ENCODE data around the gene MPC1.
"Not testable (repeated sequence)": the region's sequence is repeated elsewhere in the genome, so short reads cannot be mapped to it uniquely, and the experiment has no call there.

MPC1 gene

GRCh38 chr6:166405386-166405785 is 22.6 kb upstream of the MPC1 start:
- DNase-seq: no peak

DNA sequence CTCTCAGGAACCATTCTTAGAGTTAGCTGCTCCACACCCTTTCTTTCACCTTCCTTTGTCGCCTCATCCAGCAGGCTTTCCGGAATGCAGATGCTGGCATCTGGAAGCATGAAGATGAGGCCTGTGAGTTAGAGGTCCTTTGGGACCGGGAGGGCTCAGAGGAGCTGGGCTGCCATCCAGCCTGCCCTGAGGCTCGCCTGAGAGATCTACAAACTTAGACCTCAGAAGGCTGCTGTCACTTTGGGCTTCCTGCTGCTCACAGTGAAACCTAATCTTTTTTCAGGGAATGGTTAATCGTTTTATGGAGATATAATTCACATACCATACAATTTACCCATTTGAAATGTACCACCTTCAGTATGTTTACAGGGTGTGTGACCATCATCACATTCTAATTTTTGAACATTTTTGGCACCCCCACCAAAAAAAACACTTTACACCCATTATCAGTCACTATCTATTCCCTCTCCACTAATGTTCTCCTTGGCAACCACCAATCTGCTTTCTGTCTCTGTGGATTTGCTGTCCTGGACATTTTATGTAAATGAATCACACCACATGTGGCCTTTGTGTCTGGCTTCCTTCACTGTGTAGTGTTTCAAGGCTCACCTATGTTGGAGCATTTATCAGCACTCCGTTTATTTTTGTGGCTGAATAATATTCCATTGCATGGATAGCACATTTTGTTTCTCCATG is 20.0 kb upstream of the MPC1 start:
- no peak for DNase-seq

GRCh38 chr6:166400649-166401250 is 18.0 kb upstream of the MPC1 start:
- DNase-seq: peak; percentile 40 to 41

GRCh38 chr6:166400181-166400580 is 17.4 kb upstream of the MPC1 start:
- no peak for DNase-seq

DNA sequence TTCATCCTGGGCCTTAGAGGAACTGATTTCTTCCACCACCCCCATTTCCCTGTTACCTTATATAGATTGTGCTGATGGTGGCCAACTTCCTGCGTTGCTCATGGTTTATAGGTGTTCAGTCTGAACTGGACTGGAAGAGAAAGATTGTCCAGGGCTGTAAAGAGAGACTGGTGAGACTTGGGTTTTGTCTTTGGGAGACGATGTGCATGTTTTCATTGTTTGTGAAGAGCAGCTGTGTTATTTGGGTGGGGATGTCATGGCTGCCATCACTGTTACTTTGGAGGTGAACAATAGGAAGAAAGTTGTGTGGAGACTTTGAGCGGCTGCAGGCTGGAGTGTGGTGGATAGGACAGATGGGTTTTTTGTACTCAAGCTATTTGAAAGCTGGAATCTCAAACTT is 15.6 kb upstream of the MPC1 start:
- DNase-seq: no peak

DNA sequence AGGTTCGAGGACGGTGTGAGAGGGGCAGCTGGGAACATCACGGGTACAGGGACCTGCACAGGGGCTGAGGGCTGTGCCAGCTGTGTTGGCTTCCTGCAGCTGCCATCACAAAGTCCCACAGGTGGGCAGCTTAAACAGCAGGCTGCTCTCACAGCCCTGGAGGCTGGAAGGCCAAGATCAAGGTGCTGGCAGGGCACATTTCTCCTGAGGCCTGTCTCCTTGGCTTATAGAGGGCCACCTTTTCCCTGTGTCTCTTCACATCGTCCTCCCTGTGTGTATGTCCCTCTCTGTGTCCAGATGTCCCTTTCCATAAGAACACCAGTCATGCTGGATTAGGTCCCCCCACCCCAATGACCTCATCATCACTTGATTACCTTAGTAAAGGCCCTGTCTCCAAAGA is 15.1 kb upstream of the MPC1 start:
- DNase-seq: no peak

DNA sequence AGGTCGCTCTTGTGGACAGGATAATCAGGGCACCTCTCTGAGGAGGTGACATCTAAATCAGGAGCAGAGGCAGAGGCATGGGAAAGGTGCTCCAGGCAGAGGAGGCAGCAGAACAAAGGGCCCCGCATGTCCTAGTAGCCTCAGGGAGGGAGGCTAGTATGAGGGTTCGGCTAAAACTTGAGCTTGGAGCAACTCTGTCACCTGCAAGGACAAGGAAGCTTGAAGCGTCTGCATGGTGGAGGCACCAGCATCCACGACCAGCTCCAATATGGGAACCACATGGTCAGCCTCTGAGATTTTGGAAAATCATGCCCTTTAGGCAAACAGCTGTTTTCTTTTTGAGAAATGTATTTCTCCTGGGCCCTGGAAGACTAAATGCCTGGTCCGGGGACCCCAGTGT is 13.0 kb upstream of the MPC1 start:
- DNase-seq: no peak

DNA sequence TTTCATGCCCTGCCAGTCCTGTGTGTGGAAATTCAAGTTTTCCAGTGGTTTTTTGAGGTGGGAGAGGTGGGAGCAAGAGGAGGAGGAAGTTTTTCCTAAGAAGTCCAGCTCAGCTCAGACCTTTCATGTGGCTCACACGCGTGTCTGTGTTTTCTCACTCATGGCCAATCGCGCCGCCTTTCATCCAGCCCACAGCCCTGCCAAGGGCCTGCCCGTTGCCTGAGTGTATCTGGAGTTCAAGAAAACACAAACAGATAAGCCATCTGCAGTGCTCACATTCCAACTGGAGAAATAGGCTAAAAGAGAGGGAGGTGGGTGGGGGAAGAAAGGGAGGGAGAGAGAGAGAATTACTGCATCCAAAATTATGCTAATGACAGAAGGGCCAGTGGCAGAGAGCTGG is 12.6 kb upstream of the MPC1 start:
- no peak for DNase-seq

- no peak for DNase-seq
Observed at GRCh38 chr6:166394036-166394892, 11.5 kb upstream of the MPC1 start.

- DNase-seq: no peak
Observed at GRCh38 chr6:166393535-166393823, 10.7 kb upstream of the MPC1 start.

- DNase-seq: not testable (repeated sequence)
Observed at GRCh38 chr6:166392755-166393534, 10.2 kb upstream of the MPC1 start.

DNA sequence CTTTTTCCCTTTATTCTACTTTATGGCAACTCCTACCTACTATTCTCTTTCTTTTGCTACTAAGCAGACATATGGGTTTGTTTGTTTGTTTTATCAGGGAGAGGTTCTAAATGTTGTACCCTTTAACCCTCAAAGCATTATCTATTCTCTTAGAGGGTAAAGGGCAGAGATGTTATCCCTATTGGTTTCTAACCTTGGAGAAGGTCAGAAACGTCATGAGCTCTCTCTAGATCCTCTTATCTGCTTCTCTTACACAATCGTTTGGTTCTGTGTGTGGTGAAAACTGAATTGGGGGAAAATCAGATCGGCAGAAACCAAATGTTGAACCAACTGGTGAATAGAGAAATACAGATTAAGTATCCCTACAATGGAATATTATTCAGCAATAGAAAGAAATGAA is 6.4 kb upstream of the MPC1 start:
- no peak for DNase-seq

GRCh38 chr6:166388290-166389004 is 5.7 kb upstream of the MPC1 start:
- no peak for DNase-seq

DNA sequence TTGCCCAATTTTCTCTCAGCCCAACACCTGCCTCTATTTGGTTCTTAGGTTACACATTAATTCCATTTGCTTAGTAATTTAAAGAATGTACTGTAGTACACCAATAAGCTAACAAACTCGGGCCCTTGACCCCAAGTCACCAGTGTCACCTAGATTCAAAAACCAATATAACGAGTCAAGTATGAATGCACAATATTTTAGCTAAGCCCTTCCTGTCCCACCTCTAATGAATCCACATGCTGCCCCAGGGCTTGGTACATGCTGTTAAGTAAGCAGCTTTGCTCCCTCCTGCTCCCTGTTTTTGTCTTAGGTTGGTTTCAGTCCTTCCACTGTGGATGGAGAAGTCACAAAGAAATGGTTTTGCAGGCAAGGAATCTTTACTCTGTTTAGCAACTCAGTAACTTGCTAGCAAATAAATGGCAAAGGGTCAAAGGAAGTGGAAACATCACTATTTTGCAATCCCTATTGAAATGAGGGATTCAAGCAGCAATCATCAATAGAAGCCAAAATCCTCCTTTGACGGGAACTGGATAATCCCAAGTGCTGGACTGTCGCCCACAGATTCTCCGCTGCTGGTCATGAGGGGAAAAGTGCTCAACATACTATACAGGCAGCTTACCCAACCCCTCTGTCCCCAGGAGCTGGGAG is 5.0 kb upstream of the MPC1 start:
- DNase-seq: no peak

DNA sequence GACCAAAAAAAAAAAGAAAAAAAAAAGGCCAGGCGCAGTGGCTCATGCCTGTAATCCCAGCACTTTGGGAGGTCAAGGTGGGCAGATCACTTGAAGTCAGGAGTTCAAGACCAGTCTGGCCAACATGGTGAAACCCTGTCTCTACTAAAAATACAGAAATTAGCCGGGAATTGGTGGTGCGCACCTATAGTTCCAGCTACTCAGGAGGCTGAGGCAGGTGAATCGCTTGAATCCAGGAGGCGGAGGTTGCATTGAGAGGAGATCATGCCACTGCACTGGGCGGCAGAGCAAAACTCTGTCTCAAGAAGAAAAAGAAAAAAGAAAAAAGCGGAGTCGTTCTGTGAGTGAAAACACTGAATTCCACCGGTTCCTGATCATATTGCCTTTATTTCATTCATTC is 4.4 kb upstream of the MPC1 start:
- DNase-seq: not testable (repeated sequence)

- DNase-seq: no peak
Observed at GRCh38 chr6:166386111-166386510, 3.4 kb upstream of the MPC1 start.

DNA sequence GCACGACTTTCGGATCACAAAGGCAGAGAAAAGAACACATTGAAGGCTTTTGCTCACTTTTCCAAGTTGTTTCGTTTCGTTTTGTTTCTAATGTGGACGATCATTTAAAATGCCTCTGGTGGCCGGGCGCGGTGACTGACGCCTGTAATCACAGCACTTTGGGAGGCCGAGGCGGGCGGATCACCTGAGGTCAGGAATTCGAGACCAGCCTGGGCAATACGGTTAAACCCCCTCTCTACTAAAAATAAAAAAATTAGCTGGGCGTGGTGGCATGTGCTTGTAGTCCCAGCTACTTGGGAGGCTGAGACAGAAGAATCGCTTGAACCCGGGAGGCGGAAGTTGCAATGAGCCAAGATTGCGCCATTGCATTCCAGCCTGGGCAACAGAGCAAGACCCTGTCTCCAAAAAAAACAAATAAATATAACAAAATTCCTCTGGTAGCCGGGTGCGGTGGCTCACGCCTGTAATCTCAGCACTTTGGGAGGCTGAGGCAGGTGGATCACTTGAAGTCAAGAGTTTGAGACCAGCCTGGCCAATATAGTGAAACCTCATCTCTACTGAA is 1.1 kb upstream of the MPC1 start:
- DNase-seq: peak; percentile 21 to 25

DNA sequence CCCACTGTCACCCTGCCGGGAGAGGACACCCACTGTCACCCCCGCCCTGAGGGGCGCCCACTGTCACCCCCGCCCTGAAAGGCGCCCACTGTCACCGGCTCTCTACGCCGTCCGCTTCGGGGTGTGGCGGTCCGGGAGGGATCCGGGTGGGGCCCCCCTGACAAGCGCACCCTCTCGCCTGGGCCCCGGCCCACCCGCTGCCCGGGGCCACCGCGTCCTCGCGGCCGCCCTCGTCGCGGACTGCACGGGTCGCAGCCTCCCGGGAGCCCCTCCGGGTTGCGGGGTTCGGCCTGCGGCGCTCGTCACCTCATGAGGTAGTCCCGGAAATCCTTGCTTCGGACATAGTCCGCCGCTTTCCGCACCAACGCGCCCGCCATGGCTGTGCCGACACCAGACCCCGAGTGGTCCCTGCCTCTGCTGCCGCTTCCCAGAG is 224 bp downstream of the MPC1 start:
- DNase-seq: peak in 1 of 2 donors; percentile 3

DNA sequence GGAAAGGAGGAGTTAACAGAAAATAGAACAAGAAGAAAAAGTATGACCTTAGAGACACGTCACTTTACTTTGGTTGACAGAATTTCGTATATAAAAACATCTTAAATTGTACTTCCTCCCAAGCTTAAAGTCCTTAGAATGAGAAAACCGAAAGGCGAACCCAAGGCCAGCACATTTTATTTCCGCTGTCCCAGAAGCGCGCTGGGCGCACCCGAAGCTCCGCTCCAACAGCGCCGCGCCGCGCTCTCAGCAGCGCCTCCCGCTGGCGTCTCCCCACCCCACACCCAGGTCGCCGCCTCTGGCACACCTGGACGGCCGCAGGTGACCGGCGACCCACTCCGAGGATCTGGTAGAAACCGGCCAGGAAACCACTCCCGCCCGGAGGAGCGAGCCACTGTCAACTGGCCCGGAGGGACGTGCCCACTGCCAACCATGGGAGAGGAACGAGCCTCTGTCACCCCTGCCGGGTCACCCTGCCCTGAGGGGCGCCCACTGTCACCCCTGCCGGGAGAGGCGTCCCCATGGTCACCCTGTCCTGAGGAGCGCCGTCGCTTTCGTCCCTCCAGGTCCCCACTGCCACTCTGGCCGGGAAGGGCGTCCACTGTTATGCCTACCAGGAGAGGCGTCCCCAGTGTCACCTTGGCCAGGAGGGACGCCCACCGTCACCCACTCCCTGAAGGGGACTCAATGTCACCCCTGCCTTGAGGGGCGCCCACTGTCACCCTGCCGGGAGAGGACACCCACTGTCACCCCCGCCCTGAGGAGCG is 824 bp downstream of the MPC1 start:
- peak; percentile 62 to 73 for DNase-seq

DNA sequence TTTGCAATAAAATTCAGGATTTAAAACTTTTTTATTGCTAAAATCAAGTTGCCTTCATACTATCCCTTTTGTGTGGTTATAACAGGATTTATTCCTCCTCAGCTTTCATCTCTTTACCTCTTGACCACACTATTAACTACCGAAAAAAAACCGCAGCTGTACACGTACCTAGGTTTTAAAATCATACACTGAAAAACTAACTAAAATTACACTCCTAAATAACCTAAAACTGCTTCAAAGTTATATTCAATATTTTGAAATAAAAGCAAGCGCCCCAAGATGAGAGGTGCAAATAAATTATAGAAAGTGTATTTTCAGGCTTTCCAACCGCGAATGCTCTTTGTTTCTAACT is 1.4 kb downstream of the MPC1 start:
- DNase-seq: no peak

GRCh38 chr6:166379800-166380199 is 2.9 kb downstream of the MPC1 start:
- DNase-seq: no peak
